Gastrocnemius medialis (tissue), 4 donors: ENCODE measurements around the gene IL1A.

Experiments
- POLR2A ChIP-seq, 2 donors: fragments of 450-650 bp; IDR thresholded peaks; one replicate each; pipeline ENCODE4 v1.6.1; 2017; ENCODE audit warnings: antibody characterized with exemption in 2 of 2, mild to moderate bottlenecking in 2 of 2, moderate library complexity in 2 of 2
- TF ChIP-seq, protein P1 (sequence below), 5 experiments: fragments of 450-650 bp in 3 of 5; fragments of 200-600 bp in 2 of 5; sonication (generic) in 2 of 5; IDR thresholded peaks in 4 of 5; conservative IDR thresholded peaks in 1 of 5; 1 replicate in 4 of 5; 2 replicates in 1 of 5; pipeline ENCODE4 v1.5.1; 2016 to 2019; ENCODE audit warnings: antibody characterized with exemption in 5 of 5, mild to moderate bottlenecking in 3 of 5, moderate library complexity in 3 of 5

- TF ChIP-seq POLR2A (IDR thresholded peaks at IDR 0.05): no peak
- TF ChIP-seq, protein P1, sequence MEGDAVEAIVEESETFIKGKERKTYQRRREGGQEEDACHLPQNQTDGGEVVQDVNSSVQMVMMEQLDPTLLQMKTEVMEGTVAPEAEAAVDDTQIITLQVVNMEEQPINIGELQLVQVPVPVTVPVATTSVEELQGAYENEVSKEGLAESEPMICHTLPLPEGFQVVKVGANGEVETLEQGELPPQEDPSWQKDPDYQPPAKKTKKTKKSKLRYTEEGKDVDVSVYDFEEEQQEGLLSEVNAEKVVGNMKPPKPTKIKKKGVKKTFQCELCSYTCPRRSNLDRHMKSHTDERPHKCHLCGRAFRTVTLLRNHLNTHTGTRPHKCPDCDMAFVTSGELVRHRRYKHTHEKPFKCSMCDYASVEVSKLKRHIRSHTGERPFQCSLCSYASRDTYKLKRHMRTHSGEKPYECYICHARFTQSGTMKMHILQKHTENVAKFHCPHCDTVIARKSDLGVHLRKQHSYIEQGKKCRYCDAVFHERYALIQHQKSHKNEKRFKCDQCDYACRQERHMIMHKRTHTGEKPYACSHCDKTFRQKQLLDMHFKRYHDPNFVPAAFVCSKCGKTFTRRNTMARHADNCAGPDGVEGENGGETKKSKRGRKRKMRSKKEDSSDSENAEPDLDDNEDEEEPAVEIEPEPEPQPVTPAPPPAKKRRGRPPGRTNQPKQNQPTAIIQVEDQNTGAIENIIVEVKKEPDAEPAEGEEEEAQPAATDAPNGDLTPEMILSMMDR (IDR thresholded peaks at IDR 0.05 in 4 of 5, conservative IDR thresholded peaks at IDR 0.05 in 1 of 5): no peak
Measured at GRCh38 chr2:112730791-112731190, 53.5 kb downstream of the IL1A start.
